IMR-90 (cell line): ENCODE results near the gene PEX14. TPM values are rescaled to one million over a fixed set of nuclear protein-coding genes. Genes with fewer than 3 reads are reported as not detected.

Experiments used
- ATAC-seq: fragments of 200-7000 bp; cut with Tn5 transposase; 2 replicates; pipeline ENCODE4 v1.9.1; 2020; ENCODE audit warnings: low read depth, mild to moderate bottlenecking, moderate library complexity
- BruUV-seq: library from RNA; stranded (reverse); fragments of 400-500 nt; replicated peaks from 2 replicates; lab custom pipeline; 2021; lab: Mats Ljungman, UMichigan
- CTCF ChIA-PET: fragments of 300-600 bp; formaldehyde crosslinking; extraction: SDS; loops from one replicate; lab custom pipeline; 2021; ENCODE audit warnings: antibody characterized with exemption; lab: Yijun Ruan, JAX
- POLR2A ChIA-PET: fragments of 300-600 bp; sonication (Branson Sonifier 250); formaldehyde crosslinking; loops from one replicate; lab custom pipeline; 2022; ENCODE audit warnings: antibody characterized with exemption; ENCODE audit not compliant: unreplicated experiment; lab: Charles Lee
- DNase-seq: peaks from one replicate; pipeline ENCODE4 v3.0.0; 2013
- H2AFZ ChIP-seq: replicated peaks from 2 replicates; pipeline ENCODE3; 2013; ENCODE audit warnings: low read length, mild to moderate bottlenecking; ENCODE audit not compliant: poor library complexity
- H2AK5ac ChIP-seq: 2 replicates; pipeline ENCODE4 v1.6.1; 2013; ENCODE audit warnings: low read depth, low read length, inconsistent platforms
- H2AK9ac ChIP-seq: replicated peaks from 2 replicates; pipeline ENCODE3; 2013; ENCODE audit warnings: mild to moderate bottlenecking, low read depth, low read length, moderate library complexity; ENCODE audit not compliant: poor library complexity
- H2BK120ac ChIP-seq: 2 replicates; pipeline ENCODE4 v1.6.1; 2013; ENCODE audit warnings: low read depth, low read length, inconsistent platforms
- H2BK15ac ChIP-seq: 3 replicates; pipeline ENCODE4 v1.6.1; 2013; ENCODE audit warnings: low read depth, low read length, inconsistent platforms
- H2BK20ac ChIP-seq: 2 replicates; pipeline ENCODE4 v1.6.1; 2013; ENCODE audit warnings: low read depth, mild to moderate bottlenecking, inconsistent platforms, low read length, moderate library complexity
- H2BK5ac ChIP-seq: 2 replicates; pipeline ENCODE4 v1.6.1; 2013; ENCODE audit warnings: mild to moderate bottlenecking, low read depth, low read length, inconsistent platforms; ENCODE audit not compliant: poor library complexity, severe bottlenecking
- H3K14ac ChIP-seq: replicated peaks from 2 replicates; pipeline ENCODE4 v1.6.1; 2013; ENCODE audit warnings: low read depth, low read length, inconsistent platforms
- H3K18ac ChIP-seq: 2 replicates; pipeline ENCODE4 v1.6.1; 2013; ENCODE audit warnings: low read depth, low read length, control low read depth
- H3K23ac ChIP-seq: 2 replicates; pipeline ENCODE4 v1.6.1; 2013; ENCODE audit warnings: low read depth, low read length, inconsistent platforms
- H3K27ac ChIP-seq: 2 replicates; pipeline ENCODE4 v1.5.1; 2013; ENCODE audit warnings: mild to moderate bottlenecking, control low read depth, low read length; ENCODE audit not compliant: insufficient read depth
- H3K27me3 ChIP-seq: 2 replicates; pipeline ENCODE4 v1.6.1; 2013; ENCODE audit warnings: low read length; ENCODE audit not compliant: control insufficient read depth, insufficient read depth
- H3K36me3 ChIP-seq: 2 replicates; pipeline ENCODE4 v1.6.1; 2013; ENCODE audit warnings: low read length, mixed read lengths; ENCODE audit not compliant: control insufficient read depth, insufficient read depth
- H3K4ac ChIP-seq: 2 replicates; pipeline ENCODE4 v1.6.1; 2013; ENCODE audit warnings: low read depth, low read length, inconsistent platforms
- H3K4me1 ChIP-seq: 2 replicates; pipeline ENCODE4 v1.6.1; 2013; ENCODE audit warnings: low read length, mixed read lengths; ENCODE audit not compliant: control insufficient read depth, insufficient read depth
- H3K4me2 ChIP-seq: 2 replicates; pipeline ENCODE4 v1.6.1; 2013; ENCODE audit warnings: low read depth, mild to moderate bottlenecking, control low read depth, low read length, moderate library complexity
- H3K4me3 ChIP-seq: 2 replicates; pipeline ENCODE4 v1.5.1; 2013; ENCODE audit warnings: low read depth, mild to moderate bottlenecking, control low read depth, low read length, moderate library complexity; ENCODE audit not compliant: insufficient read depth
- H3K56ac ChIP-seq: 2 replicates; pipeline ENCODE4 v1.6.1; 2013; ENCODE audit warnings: low read length, inconsistent platforms; ENCODE audit not compliant: insufficient read depth; ENCODE audit errors: extremely low read depth
- H3K79me1 ChIP-seq, 2 experiments: 2 replicates each; pipeline ENCODE4 v1.6.1; 2013; ENCODE audit warnings: low read length in 2 of 2, inconsistent platforms in 1 of 2, low read depth in 1 of 2
- H3K9ac ChIP-seq: 2 replicates; pipeline ENCODE4 v1.6.1; 2013; ENCODE audit warnings: low read depth, low read length, control low read depth
- H3K9me1 ChIP-seq: 2 replicates; pipeline ENCODE4 v1.6.1; 2013; ENCODE audit warnings: low read length, inconsistent platforms; ENCODE audit not compliant: insufficient read depth
- H3K9me3 ChIP-seq: 2 replicates; pipeline ENCODE4 v1.6.1; 2013; ENCODE audit warnings: low read length; ENCODE audit not compliant: control insufficient read depth, insufficient read depth
- H4K20me1 ChIP-seq: 2 replicates; pipeline ENCODE4 v1.6.1; 2013; ENCODE audit warnings: low read length, inconsistent platforms; ENCODE audit not compliant: insufficient read depth
- H4K5ac ChIP-seq: 2 replicates; pipeline ENCODE4 v1.6.1; 2013; ENCODE audit warnings: mild to moderate bottlenecking, low read depth, low read length, control low read depth
- H4K8ac ChIP-seq, 2 experiments: 2 replicates each; pipeline ENCODE4 v1.6.1; 2013; ENCODE audit warnings: low read depth in 2 of 2, low read length in 2 of 2, control low read depth in 1 of 2, inconsistent platforms in 1 of 2
- H4K91ac ChIP-seq: 2 replicates; pipeline ENCODE4 v1.6.1; 2013; ENCODE audit warnings: low read depth, low read length, inconsistent platforms; ENCODE audit not compliant: insufficient read depth
- BHLHE40 ChIP-seq: fragments of 150-350 bp; IDR thresholded peaks from 2 replicates; pipeline ENCODE4 v1.6.1; 2016; ENCODE audit warnings: mild to moderate bottlenecking, low read depth, low read length
- CEBPB ChIP-seq: IDR thresholded peaks from 2 replicates; pipeline ENCODE4 v1.6.1; 2012; ENCODE audit warnings: low read depth, low read length, improper control_type of control experiment
- CHD1 ChIP-seq: IDR thresholded peaks from 2 replicates; pipeline ENCODE4 v1.6.1; 2012; ENCODE audit warnings: low read depth, low read length, improper control_type of control experiment
- CTCF ChIP-seq: conservative IDR thresholded peaks from 2 replicates; pipeline ENCODE4 v1.5.1; 2012; ENCODE audit warnings: mild to moderate bottlenecking, low read depth, low read length, improper control_type of control experiment
- ELK1 ChIP-seq: fragments of 150-350 bp; IDR thresholded peaks from 2 replicates; pipeline ENCODE4 v1.6.1; 2016; ENCODE audit warnings: low read depth, mild to moderate bottlenecking, low read length, moderate library complexity, borderline replicate concordance
- FOS ChIP-seq: fragments of 150-350 bp; IDR thresholded peaks from 2 replicates; pipeline ENCODE4 v1.6.1; 2016; ENCODE audit warnings: low read depth, low read length
- MAFK ChIP-seq: IDR thresholded peaks from 2 replicates; pipeline ENCODE4 v1.6.1; 2012; ENCODE audit warnings: low read depth, low read length, improper control_type of control experiment
- MAZ ChIP-seq: IDR thresholded peaks from 2 replicates; pipeline ENCODE4 v1.6.1; 2012; ENCODE audit warnings: low read depth, mild to moderate bottlenecking, low read length, improper control_type of control experiment, moderate library complexity, borderline replicate concordance
- MXI1 ChIP-seq: IDR thresholded peaks from 2 replicates; pipeline ENCODE4 v1.6.1; 2012; ENCODE audit warnings: low read depth, mild to moderate bottlenecking, low read length, moderate library complexity, borderline replicate concordance
- NFE2L2 ChIP-seq: fragments of 150-350 bp; IDR thresholded peaks from 2 replicates; pipeline ENCODE4 v1.6.1; 2016; ENCODE audit warnings: low read depth, mild to moderate bottlenecking, low read length
- POLR2A ChIP-seq: IDR thresholded peaks from 2 replicates; pipeline ENCODE4 v1.6.1; 2012; ENCODE audit warnings: mild to moderate bottlenecking, low read depth, low read length
- RAD21 ChIP-seq: IDR thresholded peaks from 2 replicates; pipeline ENCODE4 v1.6.1; 2012; ENCODE audit warnings: low read length, improper control_type of control experiment
- RCOR1 ChIP-seq: IDR thresholded peaks from 2 replicates; pipeline ENCODE4 v1.6.1; 2012; ENCODE audit warnings: mild to moderate bottlenecking, low read length, improper control_type of control experiment; ENCODE audit not compliant: insufficient replicate concordance
- RFX5 ChIP-seq: IDR thresholded peaks from 2 replicates; pipeline ENCODE4 v1.8.0; 2012; ENCODE audit warnings: low read depth, mild to moderate bottlenecking, low read length, moderate library complexity
- SMC3 ChIP-seq: fragments of 150-350 bp; IDR thresholded peaks from 2 replicates; pipeline ENCODE4 v1.6.1; 2016; ENCODE audit warnings: low read depth, mild to moderate bottlenecking, antibody characterized with exemption, low read length, moderate library complexity
- USF2 ChIP-seq: fragments of 150-350 bp; IDR thresholded peaks from 2 replicates; pipeline ENCODE4 v1.6.1; 2017; ENCODE audit warnings: mild to moderate bottlenecking, antibody characterized with exemption, low read length, low read depth
- WGBS, 2 experiments: methylation state at CpG; one replicate each; pipeline versions ENCODE4 v1.1.5 to v1.1.7; 2013; ENCODE audit warnings: missing lambda C conversion rate in 2 of 2; ENCODE audit not compliant: insufficient read length in 1 of 2; ENCODE audit errors: extremely low coverage in 2 of 2; 5-methylcytosine and 5-hydroxymethylcytosine counted together
- dilution Hi-C: fragments of 300-500 bp; cut with HindIII; formaldehyde crosslinking; loops from one replicate; pipeline ENCODE4 v1.14.3; 2018; ENCODE audit warnings: low sequenced_read_pairs; ENCODE audit not compliant: unreplicated experiment
- in situ Hi-C: fragments of 300-500 bp; cut with MboI; formaldehyde crosslinking; loops from 3 replicates; pipeline ENCODE4 v1.14.3; 2019; ENCODE audit warnings: low sequenced_read_pairs, inconsistent platforms, mixed read lengths
- intact Hi-C: fragments of 100-400 bp; cut with micrococcal nuclease; formaldehyde crosslinking; loops from 2 replicates; pipeline ENCODE4 v1.10.0; 2022
- polyA plus RNA-seq, 3 experiments: library from polyadenylated mRNA; depleted of rRNA; stranded (reverse); fragments of >200 nt; gene quantifications; 2 replicates each; pipeline ENCODE4 v1.2.3, GENCODE V29; 2012; ENCODE audit warnings: low replicate concordance in 1 of 3
- total RNA-seq: library from RNA; depleted of rRNA; stranded (reverse); fragments of >200 nt; gene quantifications from 2 replicates; pipeline ENCODE4 v1.2.3, GENCODE V29; 2012

PEX14 gene
- total and polyA plus RNA-seq, 2 of the 4 experiments (the other 2 are of a cell fraction): 9.5 to 22.5 TPM

- TF ChIP-seq CHD1 (no peak), BHLHE40 (no peak), MAFK (no peak), POLR2A (no peak), RAD21 (no peak), RFX5 (no peak), CTCF (no peak), MAZ (no peak), MXI1 (no peak), SMC3 (no peak), NFE2L2 (no peak), USF2 (no peak), FOS (no peak), ELK1 (no peak), RCOR1 (no peak), CEBPB (no peak)
- Histone ChIP-seq H3K9me1 (peaks cover 6% of the 10 kb centered on the region; the same call in 1 of the 2 replicates), H2BK5ac (no peak overlapping the region), H3K23ac (no peak overlapping the region), H2BK20ac (no peak overlapping the region), H3K4me2 (no peak overlapping the region), H4K91ac (no peak overlapping the region), H2AK5ac (no peak overlapping the region), H3K56ac (no peak overlapping the region), H3K27ac (no peak overlapping the region), H3K14ac (no peak overlapping the region), H3K4ac (no peak overlapping the region), H3K18ac (no peak overlapping the region), H4K5ac (no peak overlapping the region), H3K9ac (no peak overlapping the region), H3K36me3 (no peaks in the 10 kb centered on the region), H2BK120ac (no peak overlapping the region), H3K9me3 (no peaks in the 10 kb centered on the region), H2AK9ac (no peak overlapping the region), H3K4me1 (no peaks in the 10 kb centered on the region), H4K20me1 (peaks cover 7% of the 10 kb centered on the region; the same call in 1 of the 2 replicates), H4K8ac (no peak overlapping the region), H3K27me3 (no peaks in the 10 kb centered on the region), H2BK15ac (no peak overlapping the region), H3K4me3 (no peak overlapping the region), H3K79me1 (peaks cover 6 to 15% of the 10 kb centered on the region in 2 experiments; a peak in 2 of 4 replicates), H2AFZ (no peak overlapping the region)
- 80% methylated on average over 4 of the region's 5 CpGs; no CpG with 5 or more reads in 1 of the 2 experiments for WGBS, 2 experiments
- dilution Hi-C loops: no loop called here
- no peak for ATAC-seq
- no TSS peak for BruUV-seq
- ChIA-PET POLR2A (no interaction called here), CTCF (interaction anchor here (0.6 kb wide), 1 partner anchor 1208 kb away, joined by 3 read pairs; no protein-coding TSS in a partner anchor)
- intact Hi-C loops: no loop called here
- no peak for DNase-seq
- in situ Hi-C loops: no loop called here
Observed at GRCh38 chr1:10617318-10617717, 142.6 kb downstream of the PEX14 start.
